ENCODE data around the gene SLC35E1.
"Not testable (repeated sequence)": the region's sequence is repeated elsewhere in the genome, so short reads cannot be mapped to it uniquely, and the experiment has no call there.

Gene SLC35E1

GRCh38 chr19:16543734-16544133 lies 28.5 kb downstream of the SLC35E1 start:
- not testable (repeated sequence) for DNase-seq

- peak in 1 of 2 experiments; percentile 17 for DNase-seq
Measured at GRCh38 chr19:16542910-16543472, 29.2 kb downstream of the SLC35E1 start.

GRCh38 chr19:16542045-16542909 lies 29.9 kb downstream of the SLC35E1 start, which contains the start of gene CHERP:
TSS of gene CHERP (minus strand) at chr19:16542437. CDS start at chr19:16542378, 59 bp downstream.
- peak; percentile 85 to 90 for DNase-seq

DNA sequence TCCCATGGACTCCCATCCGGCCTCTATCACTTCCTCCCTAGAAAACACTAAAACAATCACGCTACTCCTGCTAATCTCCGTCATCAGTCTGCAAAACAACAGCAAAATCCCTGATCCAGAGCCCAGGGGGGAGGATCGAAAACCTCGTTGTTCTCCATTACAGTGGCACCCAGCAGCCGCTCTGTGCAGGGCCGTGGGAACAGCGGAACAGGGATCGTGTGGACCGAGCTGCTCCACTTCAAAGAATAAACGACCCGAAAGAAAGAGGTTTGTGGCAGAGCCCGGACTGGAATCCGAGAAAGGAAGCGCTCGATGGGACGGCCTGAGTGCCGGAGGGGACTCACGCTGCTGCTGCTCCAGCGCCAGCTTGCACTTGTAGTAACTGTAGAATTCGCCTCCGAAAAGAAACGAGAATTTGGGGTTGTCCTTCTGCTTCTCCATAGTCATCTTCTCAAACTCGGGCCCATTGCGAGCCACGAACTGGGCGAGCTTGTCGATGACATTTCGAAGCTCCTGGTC lies 30.6 kb downstream of the SLC35E1 start:
- no peak for DNase-seq

DNA sequence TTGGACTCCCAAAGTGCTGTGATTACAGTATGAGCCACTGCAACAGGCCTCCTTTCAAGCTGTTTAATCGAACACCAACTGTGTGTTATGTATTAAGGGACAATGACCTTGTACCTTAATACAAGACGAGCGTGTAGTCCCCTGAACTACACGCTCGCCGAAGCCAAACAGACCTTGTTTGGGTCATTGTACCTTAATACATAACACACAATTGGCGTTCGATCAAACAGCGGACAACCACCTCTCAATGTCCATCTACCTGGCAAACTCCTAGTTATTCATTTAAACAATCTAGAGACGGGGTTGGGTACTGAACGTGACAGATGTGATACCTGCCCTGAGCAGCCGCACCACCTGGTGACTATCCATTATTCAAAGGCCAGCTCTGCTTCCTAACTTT lies 31.3 kb downstream of the SLC35E1 start:
- DNase-seq = no peak

DNA sequence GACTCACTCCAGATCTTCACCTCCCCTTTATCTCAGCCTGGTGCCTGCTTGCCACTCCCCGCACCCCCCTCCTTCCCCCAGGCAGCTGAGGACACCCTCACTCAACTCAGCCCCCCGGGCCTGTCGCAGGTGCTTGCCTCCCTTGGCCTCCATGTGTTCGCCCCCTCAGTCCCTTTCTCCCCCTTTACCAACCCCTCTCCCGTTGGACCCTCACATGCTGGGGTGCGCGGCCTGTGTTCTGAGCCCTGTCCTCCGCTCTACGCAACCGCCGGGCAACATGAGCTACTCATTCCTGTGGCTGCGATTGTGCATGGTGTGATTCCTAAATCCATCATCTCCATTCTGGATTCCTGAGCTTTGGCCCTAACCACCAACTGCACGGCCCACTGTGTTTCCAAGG lies 35.1 kb downstream of the SLC35E1 start:
- DNase-seq = no peak

DNA sequence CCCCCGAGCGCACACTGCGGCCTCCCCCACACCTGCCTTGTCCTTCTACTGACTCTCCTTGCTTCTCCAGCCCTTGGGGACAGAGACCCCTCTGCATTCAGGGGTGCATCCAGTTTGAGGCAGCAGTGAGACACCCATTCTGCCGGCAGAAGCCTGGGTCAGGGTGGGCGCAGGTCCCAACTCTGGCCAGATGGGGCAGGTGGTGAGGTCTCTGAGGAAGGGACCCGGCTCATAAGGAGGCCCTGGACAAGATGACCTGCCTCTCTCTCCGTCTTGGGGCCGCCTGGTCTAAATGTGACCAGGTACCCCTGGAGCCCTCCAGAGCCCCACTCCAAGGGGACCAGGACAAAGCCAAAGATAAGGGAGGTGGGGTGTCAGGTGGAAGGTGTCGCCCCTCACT lies 36.1 kb downstream of the SLC35E1 start:
- DNase-seq = no peak

GRCh38 chr19:16535381-16535780 lies 36.8 kb downstream of the SLC35E1 start:
- DNase-seq = no peak

- no peak for DNase-seq
Measured at GRCh38 chr19:16532440-16533234, 39.6 kb downstream of the SLC35E1 start.

DNA sequence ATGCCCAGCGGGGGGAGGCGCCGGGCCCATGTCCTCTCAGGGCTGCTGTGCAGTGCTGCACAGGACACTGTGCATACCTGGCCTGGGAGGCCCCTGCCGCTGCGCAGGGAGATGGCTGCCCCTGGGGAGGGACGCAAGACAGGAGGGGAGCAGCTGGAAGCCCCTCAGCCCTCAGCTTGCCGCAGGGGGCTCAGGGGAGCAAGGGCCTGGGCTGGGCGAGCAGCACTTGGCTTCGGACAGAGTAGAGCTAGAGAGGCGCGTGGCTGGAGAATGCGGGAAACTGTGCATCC lies 40.9 kb downstream of the SLC35E1 start:
- no peak for DNase-seq

DNA sequence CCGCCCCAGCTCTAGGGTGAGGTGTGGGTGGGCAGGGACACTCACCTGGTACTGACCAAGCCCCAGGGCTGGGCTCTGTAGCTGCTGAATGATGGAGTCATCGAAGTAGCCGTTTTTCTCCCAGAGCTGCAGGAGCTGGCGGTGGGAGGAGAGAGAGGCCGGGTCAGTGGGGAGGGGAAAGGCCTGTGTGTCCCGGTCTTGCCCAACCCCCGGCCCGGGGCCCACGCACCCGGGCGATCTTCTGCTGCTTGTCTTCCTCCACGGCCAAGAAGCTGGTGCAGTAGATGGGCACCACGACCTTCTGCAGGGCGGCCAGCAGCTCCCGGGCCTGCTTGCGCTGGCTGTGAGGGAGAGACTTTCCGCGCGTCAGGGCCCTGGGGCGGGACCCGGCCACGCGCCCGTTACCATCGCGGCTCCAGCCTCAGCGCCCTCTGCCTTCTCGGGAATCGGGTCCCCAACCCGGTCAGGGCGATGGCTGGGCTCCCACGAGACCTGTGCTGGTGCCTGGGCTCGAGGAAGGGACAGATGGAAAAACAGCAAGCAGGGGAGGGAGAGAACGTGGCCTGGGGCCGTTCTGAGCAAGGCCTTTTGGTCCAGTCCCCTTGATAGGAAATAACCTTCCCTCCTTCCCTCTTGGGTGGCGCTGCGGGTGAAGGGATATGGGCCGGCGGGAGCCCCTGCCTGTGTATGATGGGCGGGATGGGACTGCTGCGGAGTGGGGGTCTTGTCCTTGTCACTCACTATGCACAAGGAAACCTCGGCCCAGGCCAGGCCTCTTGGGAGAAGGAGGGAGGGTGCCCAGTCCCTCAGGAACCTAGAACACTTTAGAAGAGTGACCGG lies 41.5 kb downstream of the SLC35E1 start:
- DNase-seq = no peak

DNA sequence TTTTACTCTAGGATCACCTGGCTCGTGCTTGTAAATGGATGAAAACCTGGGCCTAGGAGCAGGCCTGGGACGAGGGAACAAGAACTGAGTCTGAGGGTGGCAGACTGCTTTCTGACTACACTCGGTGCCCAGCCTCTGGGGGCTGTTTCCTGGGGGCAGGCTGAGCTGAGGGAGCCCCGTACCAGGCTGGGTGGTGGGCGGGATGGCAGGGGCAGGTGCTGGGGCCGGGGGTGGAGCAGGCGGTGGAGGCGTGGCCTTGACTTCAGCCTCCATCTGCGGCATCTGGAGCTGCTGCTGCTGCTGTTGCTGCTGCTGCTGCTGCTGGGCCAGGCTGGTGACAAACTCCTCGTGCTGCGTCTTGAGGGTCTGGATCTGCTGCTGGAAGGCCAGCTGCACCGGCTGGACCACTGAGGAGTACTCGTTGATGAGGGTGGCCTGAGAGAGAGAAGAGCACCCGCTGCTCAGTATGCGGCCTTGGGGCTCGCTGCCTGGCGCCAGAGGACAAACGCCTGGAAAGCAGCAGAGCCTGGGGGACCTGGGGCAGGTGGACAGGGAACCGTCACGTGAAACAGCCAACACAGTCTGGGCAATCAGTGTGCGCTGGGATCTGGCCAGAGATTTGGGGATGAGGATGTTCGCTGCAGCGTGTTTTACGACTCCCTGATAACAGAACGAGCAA lies 42.6 kb downstream of the SLC35E1 start:
- no peak for DNase-seq

DNA sequence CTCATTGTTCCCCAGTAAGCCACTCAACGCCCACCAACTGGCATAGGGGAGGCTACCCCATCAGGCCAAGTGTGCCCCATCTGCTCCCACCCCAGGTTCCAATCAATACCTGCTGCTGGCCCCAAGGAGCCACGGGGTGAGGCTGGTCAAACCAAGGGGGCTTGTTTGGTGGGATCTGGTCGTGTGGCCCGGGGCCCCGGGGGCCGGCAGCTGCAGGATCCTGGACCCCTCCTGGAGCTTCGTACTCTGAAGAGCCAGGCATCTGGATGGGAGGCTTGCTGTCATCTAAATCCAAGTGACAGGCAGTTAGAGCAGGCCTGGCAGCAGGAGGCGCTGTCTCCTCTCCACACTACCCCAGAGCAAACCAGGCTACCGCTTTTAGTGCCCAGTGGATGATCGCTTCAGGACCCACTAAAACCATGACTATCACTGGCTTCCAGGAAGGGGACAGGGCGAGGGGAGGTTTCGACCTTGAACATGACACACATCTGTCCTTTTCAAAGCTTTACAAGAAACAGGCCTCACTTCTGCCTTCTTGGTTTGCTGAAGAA lies 44.2 kb downstream of the SLC35E1 start:
- DNase-seq = peak; percentile 2 to 21

DNA sequence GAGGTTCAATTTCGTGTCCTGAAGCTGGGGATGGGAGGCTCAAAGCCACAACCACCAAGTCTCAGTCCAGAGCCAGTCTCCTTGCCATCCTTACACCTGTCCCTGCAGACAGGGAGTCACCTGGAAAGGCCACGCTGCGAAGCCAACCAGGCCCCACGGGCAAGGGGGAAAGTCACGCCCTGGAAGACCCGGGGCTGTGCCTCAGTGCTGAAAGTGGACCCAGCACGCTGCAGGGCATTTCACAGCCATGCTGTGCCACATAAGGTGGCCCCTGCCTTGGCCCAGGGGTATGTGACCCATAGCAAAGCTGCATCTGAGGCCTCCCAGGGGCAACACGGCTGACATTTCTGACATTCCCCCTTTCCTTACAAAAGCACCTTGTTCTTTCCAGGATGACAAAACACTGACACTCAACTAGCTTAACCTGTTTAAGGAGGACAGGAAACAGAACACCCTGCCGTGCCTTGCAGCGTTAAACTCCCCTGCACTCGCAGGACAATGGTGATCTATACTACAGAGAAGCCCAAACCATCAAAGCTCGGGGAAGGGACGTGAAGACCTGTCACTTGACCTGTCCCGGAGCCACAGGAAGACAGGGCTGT lies 44.8 kb downstream of the SLC35E1 start:
- DNase-seq = no peak

- no peak for DNase-seq
Measured at GRCh38 chr19:16525751-16526481, 46.3 kb downstream of the SLC35E1 start.

DNA sequence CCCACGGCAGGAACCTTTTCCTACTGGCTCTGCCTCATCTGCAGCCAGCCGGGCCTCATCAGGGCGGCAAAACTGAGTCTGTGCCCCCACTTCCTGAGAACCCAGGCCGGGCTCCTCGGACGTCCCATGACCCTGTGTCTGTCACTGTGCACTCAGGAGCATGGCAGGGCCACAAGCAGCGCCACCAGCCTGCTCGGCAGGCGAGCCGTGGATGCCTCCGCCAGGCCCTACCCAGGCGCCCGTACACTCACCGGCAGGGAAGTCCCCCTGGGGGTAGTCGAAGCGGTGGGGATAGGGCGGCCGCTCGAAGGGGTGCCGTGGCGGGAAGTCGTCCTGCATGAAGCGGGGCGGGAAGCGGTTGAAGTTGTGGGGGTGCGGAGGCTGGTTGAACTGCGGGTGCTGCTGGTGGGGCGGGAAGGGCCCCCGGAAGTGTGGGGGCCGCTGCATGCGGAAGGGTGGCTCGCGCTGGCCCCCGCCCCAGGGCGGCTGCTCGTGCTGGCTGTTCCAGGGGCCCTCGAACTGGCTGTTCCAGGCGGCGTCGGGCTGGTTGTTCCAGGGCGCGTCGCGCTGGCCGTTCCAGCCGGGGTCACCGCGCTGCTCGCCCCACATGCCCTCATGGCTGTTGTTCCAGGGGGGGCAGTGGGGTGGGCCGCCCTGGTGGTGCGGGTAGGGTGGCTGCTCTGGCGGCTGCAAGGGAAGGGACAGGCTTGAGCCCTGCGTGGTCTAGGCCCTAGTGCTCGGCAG lies 47.1 kb downstream of the SLC35E1 start:
- DNase-seq = no peak

DNA sequence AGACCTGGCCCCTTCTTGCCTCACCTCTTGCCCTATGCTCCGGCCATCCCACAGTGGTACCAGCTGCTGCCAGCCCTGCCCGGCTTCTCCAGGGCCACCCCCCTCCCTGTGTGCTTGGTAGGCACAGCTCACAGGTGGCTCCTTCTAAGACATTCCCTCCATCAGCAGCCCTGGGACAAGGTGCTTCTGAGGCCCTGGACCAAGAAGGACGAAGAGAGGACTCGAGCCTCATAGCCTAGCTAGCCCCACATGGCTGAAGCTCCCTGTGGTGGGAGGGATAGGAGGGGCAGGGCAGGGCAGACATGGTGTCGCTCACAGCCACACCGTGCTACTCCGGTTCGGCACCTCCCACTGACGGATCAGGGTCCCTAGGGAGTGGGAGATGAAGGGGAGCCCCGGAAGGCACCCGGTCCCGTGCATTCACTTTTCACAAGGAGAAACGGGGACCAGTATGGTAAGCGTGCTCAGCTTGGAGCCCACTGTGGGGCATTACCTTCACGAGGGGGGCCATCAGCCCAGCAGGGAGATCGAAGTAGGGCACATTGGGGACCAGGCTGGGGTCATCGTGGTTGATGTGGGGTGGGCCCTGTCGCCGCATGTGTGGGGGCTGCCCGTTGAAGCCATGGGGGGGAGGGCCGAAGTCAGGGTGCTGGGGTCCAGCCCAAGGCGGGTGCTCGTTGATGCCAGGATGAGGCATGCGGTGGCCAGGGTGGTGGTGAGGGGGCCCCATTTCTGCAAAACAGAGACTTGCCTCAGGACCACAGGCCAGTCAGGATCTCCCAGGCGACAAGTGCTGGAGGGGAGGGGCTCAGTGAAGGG lies 49.4 kb downstream of the SLC35E1 start:
- no peak for DNase-seq

GRCh38 chr19:16521715-16522289 lies 50.4 kb downstream of the SLC35E1 start:
- no peak for DNase-seq

Measured in AML-193 (cell line).